GM12873 (cell line): ENCODE measurements around the gene CCDC102A.

Experiments used
- TF ChIP-seq, protein P1 (sequence below): IDR thresholded peaks from 2 replicates; pipeline ENCODE4 v1.5.1; 2012; ENCODE audit warnings: low read depth, mild to moderate bottlenecking, moderate library complexity, low read length, control low read depth; ENCODE audit not compliant: insufficient read depth; ENCODE audit errors: missing control alignments

CCDC102A gene

DNA sequence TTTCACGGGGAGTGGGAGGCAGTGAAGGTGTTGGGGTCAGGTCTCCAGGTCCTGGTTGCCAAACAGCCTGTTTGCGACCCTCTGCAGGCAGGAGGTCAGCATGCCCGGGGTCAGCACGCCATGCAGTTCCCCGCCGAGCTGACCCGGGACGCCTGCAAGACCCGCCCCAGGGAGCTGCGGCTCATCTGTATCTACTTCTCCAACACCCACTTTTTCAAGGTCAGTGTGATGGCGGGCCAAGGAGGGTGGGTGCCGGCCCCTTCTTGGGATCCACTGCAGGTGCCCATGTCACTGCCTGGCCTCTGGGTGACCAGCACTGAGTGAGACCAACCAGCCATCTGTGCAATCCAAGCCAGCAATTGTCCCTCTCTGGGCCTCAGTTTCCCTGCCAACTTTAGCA is 27.4 kb upstream of the CCDC102A start:
- TF ChIP-seq, protein P1, sequence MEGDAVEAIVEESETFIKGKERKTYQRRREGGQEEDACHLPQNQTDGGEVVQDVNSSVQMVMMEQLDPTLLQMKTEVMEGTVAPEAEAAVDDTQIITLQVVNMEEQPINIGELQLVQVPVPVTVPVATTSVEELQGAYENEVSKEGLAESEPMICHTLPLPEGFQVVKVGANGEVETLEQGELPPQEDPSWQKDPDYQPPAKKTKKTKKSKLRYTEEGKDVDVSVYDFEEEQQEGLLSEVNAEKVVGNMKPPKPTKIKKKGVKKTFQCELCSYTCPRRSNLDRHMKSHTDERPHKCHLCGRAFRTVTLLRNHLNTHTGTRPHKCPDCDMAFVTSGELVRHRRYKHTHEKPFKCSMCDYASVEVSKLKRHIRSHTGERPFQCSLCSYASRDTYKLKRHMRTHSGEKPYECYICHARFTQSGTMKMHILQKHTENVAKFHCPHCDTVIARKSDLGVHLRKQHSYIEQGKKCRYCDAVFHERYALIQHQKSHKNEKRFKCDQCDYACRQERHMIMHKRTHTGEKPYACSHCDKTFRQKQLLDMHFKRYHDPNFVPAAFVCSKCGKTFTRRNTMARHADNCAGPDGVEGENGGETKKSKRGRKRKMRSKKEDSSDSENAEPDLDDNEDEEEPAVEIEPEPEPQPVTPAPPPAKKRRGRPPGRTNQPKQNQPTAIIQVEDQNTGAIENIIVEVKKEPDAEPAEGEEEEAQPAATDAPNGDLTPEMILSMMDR = no peak

DNA sequence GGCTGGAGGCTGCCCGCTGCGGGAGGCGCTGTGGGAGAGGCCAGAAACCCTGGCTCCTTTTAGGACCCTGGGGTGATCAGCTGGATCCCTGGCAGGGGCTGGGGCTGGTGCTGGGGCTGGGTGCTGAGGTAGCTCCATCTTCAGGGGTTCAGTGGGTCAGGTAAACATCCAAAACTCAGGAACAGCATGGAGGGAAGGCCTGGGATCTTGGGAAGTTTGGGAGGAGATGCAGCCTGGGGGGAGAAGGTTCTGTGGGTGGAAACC is 27.0 kb upstream of the CCDC102A start:
- TF ChIP-seq, protein P1 = no peak

DNA sequence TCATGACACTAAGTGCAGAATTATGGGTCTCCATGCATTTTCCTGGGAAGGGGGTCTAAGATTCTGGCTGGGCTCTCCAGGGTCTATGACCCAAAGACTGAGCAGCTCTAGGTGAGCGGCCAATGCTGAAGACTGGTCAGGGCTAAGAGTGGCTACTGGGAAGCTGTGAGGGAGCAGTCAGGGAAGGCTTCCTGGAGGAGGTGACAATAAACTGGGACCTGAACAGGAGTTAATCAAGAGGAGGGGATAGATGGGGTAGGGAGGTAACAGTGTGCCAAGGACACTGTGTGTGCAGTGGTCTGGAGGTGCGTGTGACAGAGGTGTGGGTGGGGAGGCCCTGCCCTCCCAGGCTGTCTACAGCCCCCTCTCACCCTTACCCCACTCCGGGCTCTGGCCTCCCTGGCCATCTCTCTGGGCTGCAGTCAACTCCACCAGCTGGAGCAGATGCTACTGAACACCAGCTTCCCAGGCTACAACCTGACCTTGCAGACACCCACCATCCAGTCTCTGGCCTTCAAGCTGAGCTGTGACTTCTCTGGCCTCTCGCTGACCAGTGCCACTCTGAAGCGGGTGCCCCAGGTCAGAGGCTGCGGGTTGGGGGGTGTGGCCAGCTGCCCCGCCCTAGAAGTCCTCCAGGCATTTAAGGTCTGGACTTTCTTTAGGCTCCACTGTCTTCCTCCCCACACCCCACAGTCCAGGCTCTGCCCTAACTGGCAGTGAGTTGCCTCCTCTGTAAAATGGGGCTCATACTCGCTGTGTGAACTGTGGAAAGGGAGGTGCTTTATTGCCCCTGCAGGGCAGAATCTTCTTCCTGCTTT is 26.5 kb upstream of the CCDC102A start:
- TF ChIP-seq, protein P1 = no peak

DNA sequence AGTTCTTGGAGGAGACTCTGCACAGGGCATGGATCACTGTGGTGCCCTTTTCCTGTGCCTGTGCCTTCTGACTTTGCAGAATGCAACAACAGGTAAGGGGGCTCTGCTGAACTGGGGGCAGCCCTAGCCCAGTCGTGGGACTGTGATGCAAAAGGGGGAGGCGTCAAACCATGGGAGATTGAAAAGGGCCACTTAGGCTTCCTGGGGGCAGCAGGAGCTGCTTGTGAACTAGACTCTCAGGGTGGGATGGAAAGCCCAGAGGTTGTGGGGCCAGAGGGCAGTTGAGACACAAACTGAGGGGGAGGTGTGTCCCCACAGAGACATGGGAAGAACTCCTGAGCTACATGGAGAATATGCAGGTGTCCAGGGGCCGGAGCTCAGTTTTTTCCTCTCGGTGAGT is 25.7 kb upstream of the CCDC102A start:
- TF ChIP-seq, protein P1 = no peak

DNA sequence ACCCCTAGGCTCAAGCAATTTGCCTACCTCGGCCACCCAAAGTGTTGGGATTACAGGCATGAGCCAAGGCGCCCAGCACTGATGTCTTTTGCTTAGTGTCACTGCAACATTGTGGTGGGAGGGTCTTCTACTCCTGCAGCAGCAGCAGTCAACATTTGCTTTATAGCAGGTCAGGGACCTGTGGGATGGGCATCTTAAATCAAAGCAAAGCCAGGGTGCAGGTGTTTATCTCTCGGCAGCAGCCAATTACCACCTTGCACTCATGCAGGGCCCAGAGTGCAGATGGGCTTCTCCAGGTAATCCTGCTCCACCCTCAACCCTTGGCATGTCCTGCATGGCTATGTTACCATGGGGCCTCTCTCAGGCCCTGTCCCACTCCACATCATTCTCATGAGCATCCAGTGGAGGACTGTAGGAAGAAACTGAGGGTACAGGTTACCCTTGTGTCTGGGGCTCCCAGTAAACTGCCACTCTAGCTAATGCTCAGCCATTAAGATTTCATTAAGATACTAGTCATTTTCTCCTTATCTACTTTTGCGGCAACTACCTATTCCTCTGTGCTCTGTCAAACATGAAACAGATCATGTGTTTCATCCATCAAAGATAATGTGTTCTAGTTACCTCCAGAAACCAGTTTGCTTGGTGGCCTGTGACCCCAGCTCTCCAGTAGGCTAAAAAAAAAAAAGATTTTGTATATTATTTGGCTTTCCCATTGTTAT is 22.9 kb upstream of the CCDC102A start:
- TF ChIP-seq, protein P1 = no peak

DNA sequence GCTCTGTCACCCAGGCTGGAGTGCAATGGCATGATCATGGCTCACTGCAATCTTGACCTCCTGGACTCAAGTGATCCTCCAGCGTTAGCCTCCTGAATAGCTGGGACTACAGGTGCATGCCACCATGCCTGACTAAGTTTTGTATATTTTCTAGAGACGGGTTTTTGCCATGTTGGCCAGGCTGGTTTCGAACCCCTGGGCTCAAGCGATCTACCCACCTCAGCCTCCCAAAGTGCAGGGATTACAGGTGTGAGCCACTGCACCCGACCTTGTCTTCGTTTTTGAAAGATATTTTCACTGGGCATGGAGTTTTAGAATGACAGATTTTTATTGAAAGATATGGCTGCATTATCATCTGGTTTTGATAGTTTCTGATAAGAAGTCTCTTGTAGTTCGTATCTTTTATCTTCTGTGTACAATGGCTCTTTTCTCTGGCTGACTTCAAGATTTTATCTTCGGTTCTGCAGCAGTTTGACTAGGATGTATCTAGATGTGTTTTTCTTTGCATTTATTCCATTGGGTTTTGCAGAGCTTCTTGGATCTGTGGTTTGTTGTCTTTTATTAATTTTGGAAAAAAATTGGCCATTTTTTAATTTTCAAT is 20.7 kb upstream of the CCDC102A start:
- TF ChIP-seq, protein P1 = no peak

DNA sequence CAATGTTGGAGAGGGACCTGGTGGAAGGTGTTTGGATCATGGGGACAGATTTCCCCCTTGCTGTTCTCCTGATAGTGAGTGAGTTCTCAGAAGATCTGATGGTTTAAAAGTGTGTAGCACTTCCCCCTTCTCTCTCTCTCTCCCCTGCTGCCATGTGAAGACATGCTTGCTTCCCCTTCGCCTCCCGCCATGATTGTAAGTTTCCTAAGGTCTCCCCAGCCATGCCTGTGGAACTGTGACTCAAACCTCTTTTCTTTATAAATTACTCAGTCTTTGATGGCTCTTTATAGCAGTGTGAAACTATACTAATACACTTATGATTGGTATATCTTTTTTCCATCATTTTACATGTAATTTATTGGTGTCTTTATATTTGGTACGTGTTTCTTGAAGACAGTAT is 19.5 kb upstream of the CCDC102A start:
- TF ChIP-seq, protein P1 = no peak
